ENCODE measurements around the gene PFDN1.

DNA sequence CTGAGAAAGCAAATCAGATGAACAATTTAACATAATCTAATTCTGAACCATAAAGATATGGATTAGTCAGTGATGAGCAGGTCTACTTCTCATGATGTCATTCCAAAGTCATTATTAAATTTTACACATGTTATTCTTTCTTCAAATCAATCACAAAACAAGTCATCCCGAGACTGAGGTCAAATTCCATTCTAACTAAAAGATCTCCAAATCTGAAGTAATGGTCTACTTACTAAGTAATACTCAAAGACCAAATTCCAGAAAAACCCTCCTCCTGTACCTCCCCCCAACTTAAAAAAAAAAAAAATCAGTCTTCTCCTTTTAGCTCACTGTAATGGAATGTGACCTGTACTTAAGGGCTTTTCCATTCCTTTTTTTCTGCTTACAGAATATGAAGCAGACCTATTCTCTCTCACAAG, 4.7 kb downstream of the PFDN1 start:
- TF ChIP-seq, protein P1, sequence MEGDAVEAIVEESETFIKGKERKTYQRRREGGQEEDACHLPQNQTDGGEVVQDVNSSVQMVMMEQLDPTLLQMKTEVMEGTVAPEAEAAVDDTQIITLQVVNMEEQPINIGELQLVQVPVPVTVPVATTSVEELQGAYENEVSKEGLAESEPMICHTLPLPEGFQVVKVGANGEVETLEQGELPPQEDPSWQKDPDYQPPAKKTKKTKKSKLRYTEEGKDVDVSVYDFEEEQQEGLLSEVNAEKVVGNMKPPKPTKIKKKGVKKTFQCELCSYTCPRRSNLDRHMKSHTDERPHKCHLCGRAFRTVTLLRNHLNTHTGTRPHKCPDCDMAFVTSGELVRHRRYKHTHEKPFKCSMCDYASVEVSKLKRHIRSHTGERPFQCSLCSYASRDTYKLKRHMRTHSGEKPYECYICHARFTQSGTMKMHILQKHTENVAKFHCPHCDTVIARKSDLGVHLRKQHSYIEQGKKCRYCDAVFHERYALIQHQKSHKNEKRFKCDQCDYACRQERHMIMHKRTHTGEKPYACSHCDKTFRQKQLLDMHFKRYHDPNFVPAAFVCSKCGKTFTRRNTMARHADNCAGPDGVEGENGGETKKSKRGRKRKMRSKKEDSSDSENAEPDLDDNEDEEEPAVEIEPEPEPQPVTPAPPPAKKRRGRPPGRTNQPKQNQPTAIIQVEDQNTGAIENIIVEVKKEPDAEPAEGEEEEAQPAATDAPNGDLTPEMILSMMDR (optimal IDR thresholded peaks at IDR 0.05 in 1 of 3, IDR thresholded peaks at IDR 0.05 in 1 of 3, conservative IDR thresholded peaks at IDR 0.05 in 1 of 3; ENCODE audit: extremely low read depth in 1 of 3, insufficient read depth in 2 of 3, low read length in 3 of 3), result no peak
- no peak for TF ChIP-seq EZH2 (IDR thresholded peaks at IDR 0.05; ENCODE audit: low read length)

All from keratinocyte (primary cell).